LNCaP clone FGC (cell line): ENCODE measurements around the gene EPHB2.

Source experiments
- DNase-seq: peaks from one replicate; pipeline ENCODE4 v3.0.0-alpha.2; 2011; ENCODE audit warnings: low read depth
- H3K4me3 ChIP-seq: 2 replicates; pipeline ENCODE4 v1.5.1; 2011; ENCODE audit warnings: mild to moderate bottlenecking, low read depth, low read length, control low read depth
- CTCF ChIP-seq: IDR thresholded peaks from 2 replicates; pipeline ENCODE4 v1.5.1; 2012; ENCODE audit warnings: mild to moderate bottlenecking; ENCODE audit not compliant: control insufficient read depth, insufficient read depth; ENCODE audit errors: extremely low read depth

Gene EPHB2

DNA sequence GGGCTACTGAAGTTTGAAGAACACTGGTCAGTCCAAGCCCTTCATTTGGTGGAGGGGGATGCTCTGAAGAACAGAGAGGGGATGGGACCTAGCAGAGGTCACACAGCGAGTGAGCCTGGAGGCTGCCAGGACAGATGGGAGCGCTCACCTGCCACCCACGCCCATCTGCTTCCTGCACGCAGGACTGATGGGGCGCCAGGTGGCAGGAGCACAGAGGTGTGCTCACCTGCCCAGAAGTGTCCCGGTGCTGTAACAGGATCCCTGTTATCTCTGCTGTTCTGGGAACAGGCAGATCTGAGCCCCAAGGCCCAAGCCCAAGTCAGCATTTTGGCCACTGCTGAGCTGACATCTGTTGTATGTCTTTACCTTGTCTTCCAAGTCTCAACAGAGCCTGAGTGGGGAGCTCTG, 40.5 kb downstream of the EPHB2 start:
- H3K4me3 ChIP-seq = no peak overlapping the region
- TF ChIP-seq CTCF = no peak
- no peak for DNase-seq

DNA sequence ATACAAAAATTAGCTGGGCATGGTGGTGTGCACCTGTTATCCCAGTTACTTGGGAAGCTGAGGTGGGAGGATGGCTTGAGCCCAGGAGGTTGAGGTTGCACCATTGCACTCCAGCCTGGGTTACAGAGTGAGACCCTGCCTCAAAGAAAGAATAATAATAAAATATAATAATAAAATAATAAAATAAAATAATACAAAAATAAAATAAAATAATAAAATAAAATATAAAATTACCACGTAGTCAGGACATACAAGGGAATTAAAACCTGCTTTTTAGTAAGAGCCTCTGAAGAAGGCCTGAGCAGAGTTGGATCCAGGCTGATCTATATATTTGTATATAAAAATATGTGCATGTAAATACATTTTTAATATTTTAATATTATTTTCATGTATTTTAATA, 41.7 kb downstream of the EPHB2 start:
- no peak for TF ChIP-seq CTCF
- no peak for DNase-seq
- H3K4me3 ChIP-seq = no peak overlapping the region

DNA sequence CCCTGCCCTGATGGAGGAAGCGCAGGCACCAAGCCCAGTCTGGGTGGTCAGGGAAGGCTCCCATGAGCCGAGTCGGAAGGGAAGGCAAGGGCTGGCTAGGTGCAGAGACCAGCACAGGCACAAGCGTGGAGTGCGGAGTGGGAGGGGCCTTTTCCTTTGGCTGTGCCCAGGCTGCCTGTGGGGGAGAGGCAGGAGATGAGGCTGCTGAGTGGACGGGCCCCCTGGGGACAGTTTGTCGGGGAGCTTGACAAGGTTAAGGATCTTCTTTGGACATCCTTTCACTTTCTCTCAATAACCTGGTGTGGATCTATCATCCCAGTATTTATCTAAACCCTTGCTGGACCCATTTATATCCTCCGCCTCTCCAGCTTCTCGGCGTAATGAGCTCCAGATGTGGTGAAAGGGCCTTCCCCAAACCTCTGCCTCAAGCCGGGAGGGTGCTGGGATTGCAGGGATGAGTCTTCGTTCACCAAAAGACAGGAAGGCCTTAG, 42.9 kb downstream of the EPHB2 start:
- no peak for TF ChIP-seq CTCF

GRCh38 chr1:22754106-22754768, 43.6 kb downstream of the EPHB2 start:
- TF ChIP-seq CTCF = no peak
- no peak for DNase-seq
- H3K4me3 ChIP-seq = no peak overlapping the region

More for the DNA sequence above, 42.9 kb downstream of the EPHB2 start:
- no peak overlapping the region for H3K4me3 ChIP-seq
- no peak for DNase-seq

DNA sequence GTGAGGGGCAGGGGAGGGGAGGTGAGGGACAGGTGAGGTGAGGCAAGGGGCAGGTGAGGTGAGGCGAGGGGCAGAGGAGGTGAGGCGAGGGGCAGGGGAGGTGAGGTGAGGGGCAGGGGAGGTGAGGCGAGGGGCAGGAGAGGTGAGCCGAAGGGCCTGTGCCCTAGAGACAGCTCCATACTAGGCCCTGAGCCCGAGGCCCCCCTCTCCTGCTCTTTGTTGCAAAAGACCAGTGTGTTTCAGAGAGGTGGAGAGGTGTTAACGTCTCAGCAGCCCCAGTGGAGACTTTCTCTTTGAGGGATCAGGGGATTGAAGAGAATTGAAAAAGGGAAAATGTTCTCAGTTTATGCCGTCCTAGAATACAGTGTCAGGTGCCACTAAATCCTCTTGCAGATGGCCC, 44.2 kb downstream of the EPHB2 start:
- DNase-seq = no peak
- H3K4me3 ChIP-seq = no peak overlapping the region
- TF ChIP-seq CTCF = no peak

DNA sequence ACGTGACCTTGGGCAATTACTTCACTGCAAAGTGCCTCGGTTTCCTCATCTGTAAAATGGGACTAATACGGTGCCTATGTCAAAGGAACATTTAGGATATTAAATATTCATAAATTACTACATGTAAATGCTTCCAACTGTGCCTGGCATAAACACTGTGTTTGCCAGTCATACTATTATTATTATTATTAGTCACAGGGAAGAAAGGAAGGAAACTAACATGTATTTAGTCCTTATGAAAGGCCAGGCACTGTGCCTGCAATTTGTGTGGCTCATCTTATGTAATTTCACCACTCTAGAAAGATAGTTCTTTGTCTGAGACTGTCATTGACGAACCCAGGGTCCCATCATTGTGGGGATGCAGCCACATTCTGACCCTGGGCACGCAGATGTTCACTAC, 45.0 kb downstream of the EPHB2 start:
- no peak for TF ChIP-seq CTCF
- DNase-seq = no peak
- no peak overlapping the region for H3K4me3 ChIP-seq

- TF ChIP-seq CTCF = no peak
- DNase-seq = no peak
- no peak overlapping the region for H3K4me3 ChIP-seq
These were observed 45.6 kb downstream of the EPHB2 start for GRCh38 chr1:22756125-22756735.
